ENCODE measurements around the gene GYPB. TPM values are rescaled to one million over a fixed set of nuclear protein-coding genes. Genes with fewer than 3 reads are reported as not detected.

GYPB gene
- total RNA-seq, 1 donor from 2014 or later, result 31.0 TPM

Other genes with a start within 250 kb of the GYPB start
- 2.6 TPM for gene GYPE, start 113.8 kb downstream of the GYPB start, total RNA-seq
- gene GYPA, start 121.3 kb upstream of the GYPB start, total RNA-seq, result 12.9 TPM

Data from skin of body (tissue), 1 donor.